Fibroblast of the conjunctiva (primary cell): Measurements from ENCODE around the gene NKG7.
A peak's percentile ranks its signal among the peaks of the same experiment; 100 is the strongest.
"Not testable (repeated sequence)": the region's sequence is repeated elsewhere in the genome, so short reads cannot be mapped to it uniquely, and the experiment has no call there.

ENCODE experiments used
- DNase-seq: peaks from one replicate; pipeline ENCODE4 v3.0.0-alpha.2; 2010; ENCODE audit warnings: low read depth

NKG7 gene

GRCh38 chr19:51372649-51373504 lies at the start of gene NKG7:
NKG7 (minus strand) TSS chr19:51372654; CDS start chr19:51372535, 119 bp downstream.
- DNase-seq: no peak

DNA sequence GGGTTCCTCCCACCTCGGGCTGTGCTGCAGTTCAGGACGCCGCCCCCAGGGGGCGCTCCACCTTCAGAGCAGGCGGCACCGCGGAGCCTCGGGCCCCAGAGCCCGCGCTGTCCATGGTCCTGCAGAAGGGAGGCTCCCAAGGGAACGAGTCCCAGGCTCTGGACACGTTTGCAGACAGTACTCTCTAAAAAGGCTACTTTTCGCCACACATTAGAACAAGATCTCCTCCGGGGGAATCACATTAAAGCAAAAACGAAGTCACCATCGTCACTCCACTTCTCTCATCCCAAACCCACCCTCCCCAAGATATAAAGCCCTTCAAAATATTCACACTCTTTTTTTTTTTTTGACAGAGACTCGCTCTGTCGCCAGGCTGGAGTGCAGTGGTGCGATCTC lies 49.6 kb upstream of the NKG7 start:
- peak; percentile 33 for DNase-seq

GRCh38 chr19:51421229-51422052 lies 49.0 kb upstream of the NKG7 start:
- DNase-seq: no peak

- not testable (repeated sequence) for DNase-seq
Measured at GRCh38 chr19:51420511-51420910, 48.1 kb upstream of the NKG7 start.

- no peak for DNase-seq
Measured at GRCh38 chr19:51418707-51419106, 46.3 kb upstream of the NKG7 start.

- DNase-seq: no peak
Measured at GRCh38 chr19:51417810-51418157, 45.3 kb upstream of the NKG7 start.

DNA sequence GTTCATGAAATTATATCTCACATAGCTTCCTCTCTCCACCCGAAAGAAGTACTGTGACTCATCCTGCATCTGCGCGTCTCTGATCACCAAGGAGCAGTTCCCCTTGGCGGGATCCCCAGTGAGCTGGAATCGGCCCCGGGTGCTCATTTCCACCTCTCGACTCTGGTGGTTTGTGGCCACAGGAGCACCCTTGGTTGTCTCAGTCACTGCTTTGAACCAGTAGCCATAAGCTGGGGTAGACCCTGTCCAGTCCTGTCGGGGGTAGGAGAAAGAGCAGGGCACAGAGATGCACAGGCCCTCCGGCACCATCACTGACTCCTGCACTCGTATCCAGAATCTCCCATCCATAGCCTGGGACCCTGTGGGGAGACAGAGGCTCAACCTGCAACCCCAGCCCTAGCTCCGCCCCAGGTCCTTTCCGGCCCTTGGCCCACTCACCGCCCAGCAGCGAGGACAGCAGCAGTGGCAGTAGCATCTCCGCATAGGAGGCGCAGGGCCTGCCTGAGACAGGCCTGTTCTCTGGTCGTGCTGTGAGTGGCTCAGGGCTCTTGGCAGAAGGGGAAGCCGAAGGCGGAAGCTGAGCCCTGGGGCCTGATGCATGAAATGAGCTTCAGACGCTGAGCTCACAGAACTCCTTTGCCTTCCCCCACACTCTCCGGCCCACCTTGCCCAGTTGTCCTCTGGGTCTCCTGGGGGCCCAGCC lies 44.8 kb upstream of the NKG7 start, which contains the start of gene SIGLEC10:
TSS of gene SIGLEC10 (minus strand) at position 536 of the 703 bp plus-strand sequence. CDS start at position 475, 61 bp downstream.
- no peak for DNase-seq

DNA sequence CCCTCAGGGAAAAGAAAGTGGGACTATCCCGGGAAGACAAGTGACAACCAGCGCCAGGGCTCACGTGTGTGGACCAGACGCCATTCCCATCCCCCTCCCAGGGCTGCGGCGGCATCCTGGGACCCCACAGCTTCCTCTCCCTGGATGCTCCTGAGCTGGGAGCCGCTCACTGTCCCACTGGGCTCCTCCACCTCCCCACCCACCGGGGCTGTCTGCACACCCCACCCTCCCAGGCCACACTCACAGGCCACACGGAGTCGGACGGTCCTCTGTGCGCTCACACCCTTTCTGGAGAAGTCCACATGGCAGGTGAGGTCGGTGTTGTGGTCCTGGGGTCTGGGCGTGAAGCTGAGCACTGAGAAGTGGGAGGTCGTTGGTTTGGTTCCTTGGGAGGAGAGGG lies 44.0 kb upstream of the NKG7 start:
- not testable (repeated sequence) for DNase-seq

GRCh38 chr19:51415187-51415586 lies 42.7 kb upstream of the NKG7 start:
- DNase-seq: no peak

DNA sequence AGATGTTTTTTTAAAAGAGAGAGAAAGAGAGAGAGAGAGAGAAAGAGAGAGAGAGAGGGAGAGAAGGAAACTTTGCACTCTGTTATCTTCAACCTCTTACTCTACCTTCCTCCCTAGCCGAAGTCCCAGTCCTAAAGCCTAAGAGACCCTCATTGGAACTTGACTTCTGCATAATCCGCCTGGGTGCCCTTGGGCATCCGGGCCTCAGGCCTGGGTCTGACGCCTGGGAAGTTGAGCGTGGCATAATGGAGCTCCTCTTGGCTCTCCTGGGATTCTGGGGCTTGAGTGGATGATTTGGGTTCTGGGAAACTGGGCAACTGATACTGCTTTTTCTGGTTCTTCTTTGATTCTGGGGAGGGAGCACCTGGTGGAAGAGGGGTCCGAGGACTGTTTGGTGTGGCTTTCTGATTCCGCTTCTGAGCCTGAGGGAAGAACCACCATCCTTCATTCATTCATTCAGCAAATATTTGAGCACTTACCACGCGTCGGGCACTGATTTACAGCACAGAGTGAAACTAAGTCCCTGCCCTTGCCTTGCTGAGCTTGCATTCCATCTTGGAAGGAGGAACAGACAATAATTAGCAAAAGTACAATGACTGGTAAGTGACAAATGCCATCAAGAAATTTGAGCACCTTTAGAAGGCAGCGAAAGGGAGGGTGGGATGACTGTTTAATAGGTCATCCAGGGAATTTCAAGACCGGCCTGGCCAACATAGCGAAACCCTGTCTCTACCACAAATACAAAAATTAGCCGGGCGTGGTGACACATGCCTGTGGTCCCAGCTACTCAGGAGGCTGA lies 38.7 kb upstream of the NKG7 start:
- no peak for DNase-seq

DNA sequence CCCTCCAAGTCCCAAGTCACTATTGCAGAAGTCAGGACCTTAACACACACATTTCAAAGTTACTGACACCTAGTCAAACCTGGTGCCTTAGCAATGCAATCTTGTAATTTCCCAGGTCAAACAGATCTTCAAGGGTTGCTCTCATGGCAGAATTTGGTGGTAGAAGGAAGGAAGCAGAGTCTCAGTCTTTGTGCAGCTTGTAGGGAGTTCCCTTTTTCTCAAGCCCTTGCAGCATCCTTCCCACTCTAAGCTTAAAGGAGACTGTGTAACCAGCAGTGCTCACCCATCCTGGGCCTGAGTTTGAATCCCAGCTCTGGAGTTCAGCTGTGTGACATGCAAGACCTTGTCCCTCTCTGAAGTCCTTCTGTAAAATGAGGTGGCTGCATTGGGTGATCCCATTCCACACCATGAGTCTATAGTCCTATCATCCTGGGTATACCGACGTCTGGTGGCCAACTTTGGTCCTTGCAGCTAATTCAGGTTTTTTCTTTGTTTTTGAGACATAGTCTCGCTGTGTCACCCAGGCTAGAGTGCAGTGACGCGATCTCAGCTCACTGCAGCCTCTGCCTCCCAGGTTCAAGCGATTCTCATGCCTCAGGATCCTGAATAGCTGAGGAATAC lies 35.2 kb upstream of the NKG7 start:
- no peak for DNase-seq

GRCh38 chr19:51402117-51402516 lies 29.7 kb upstream of the NKG7 start:
- DNase-seq: no peak

DNA sequence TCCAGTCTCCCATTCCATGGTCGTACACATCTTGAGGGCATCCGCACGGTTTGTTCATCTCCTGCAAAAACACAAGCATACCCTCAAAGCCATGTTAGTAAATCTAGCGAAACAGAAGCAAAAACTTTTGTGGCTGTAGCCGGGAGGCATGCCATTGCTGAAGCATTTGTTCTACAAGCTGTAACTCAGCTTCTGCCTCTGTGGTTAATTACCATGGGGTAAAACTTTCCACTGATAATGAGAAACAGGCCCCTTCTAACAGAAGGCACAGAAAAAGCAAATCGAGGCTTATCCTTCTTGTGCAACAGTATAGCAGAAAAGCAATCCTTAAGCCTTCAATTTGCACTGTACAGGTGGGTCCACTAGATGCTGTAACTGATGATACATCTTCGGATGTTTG lies 27.5 kb upstream of the NKG7 start:
- DNase-seq: not testable (repeated sequence)

DNA sequence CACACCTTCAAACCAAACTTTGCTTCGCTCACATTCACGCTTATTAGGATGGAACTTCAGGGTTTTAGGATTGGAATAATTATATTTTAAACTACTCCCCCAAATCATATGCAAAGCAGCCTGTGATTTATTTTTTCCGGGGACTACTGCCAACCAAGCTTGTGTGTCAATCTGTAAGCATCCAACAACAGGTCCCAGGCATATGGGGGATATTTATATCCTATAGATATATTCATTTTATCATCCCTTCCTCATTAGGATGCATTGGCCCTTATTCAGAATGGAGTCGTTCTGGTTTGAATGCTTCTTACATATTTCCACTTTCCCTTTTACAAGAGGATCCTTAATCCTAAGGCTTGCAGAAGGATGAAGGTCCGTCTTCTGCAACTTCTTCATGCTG lies 26.8 kb upstream of the NKG7 start:
- DNase-seq: no peak

- DNase-seq: no peak
Measured at GRCh38 chr19:51398096-51398704, 25.7 kb upstream of the NKG7 start.

- DNase-seq: not testable (repeated sequence)
Measured at GRCh38 chr19:51397453-51397852, 25.0 kb upstream of the NKG7 start.

- no peak for DNase-seq
Measured at GRCh38 chr19:51396175-51396574, 23.7 kb upstream of the NKG7 start.

- peak; percentile 99 for DNase-seq
Measured at GRCh38 chr19:51394050-51394836, 21.8 kb upstream of the NKG7 start.

DNA sequence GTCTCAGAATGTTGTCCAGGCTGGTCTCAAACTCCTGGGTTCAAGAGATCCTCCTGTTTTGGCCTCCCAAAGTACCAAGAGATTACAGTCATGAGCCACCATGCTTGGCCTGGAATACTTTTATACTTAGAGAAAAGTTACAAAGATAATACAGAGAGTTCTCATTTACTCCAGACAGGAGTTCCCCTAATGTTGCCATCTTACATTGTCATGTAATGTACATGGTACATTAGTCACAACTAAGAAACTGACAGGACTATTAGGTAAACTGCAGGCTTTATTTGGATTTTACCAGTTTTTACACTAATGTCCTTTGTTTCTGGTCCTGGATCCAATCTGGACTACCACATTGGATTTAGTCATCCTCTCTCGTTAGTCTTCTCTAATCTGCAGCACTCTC lies 20.2 kb upstream of the NKG7 start:
- DNase-seq: no peak

- DNase-seq: no peak
Measured at GRCh38 chr19:51391073-51391611, 18.7 kb upstream of the NKG7 start.
